GM12878 (cell line): ENCODE results near the gene TSC2. TPM values are rescaled to one million over a fixed set of nuclear protein-coding genes. Genes with fewer than 3 reads are reported as not detected.

ENCODE experiments used
- ATAC-seq: fragments of 200-7000 bp; cut with Tn5 transposase; 3 replicates; pipeline ENCODE4 v1.9.1; 2020; ENCODE audit warnings: mild to moderate bottlenecking, moderate library complexity
- BruUV-seq: library from RNA; stranded (reverse); fragments of 400-500 nt; replicated peaks from 2 replicates; lab custom pipeline; 2021; lab: Mats Ljungman, UMichigan
- CTCF ChIA-PET: fragments of 300-600 bp; sonication (Branson Sonifier 250); formaldehyde crosslinking; extraction: SDS; loops from one replicate; lab custom pipeline; 2021; ENCODE audit warnings: inconsistent platforms; lab: Yijun Ruan, JAX
- POLR2A ChIA-PET: fragments of 350-600 bp; formaldehyde crosslinking; extraction: SDS; loops from one replicate; lab custom pipeline; 2021; ENCODE audit warnings: inconsistent platforms; lab: Charles Lee
- RAD21 ChIA-PET: fragments of 300-600 bp; sonication (Branson Sonifier 250); formaldehyde crosslinking; loops from one replicate; lab custom pipeline; 2023; ENCODE audit warnings: antibody characterized with exemption; ENCODE audit not compliant: unreplicated experiment; lab: Charles Lee
- SMC1A ChIA-PET: fragments of 300-600 bp; sonication (Branson Sonifier 250); formaldehyde crosslinking; loops from one replicate; lab custom pipeline; 2023; ENCODE audit not compliant: unreplicated experiment, uncharacterized antibody; lab: Charles Lee
- DNase-seq: peaks from one replicate; pipeline ENCODE4 v3.0.0-alpha.2; 2011; ENCODE audit warnings: low read depth, low spot score
- FAIRE-seq: peaks from 3 replicates; lab custom pipeline; 2011; peaks lifted over from hg19 to GRCh38; lab: Jason Lieb, UNC
- H2AFZ ChIP-seq: 2 replicates; pipeline ENCODE4 v1.6.0; 2011; ENCODE audit warnings: low read depth, low read length, control low read depth; ENCODE audit not compliant: control insufficient read depth
- H3K27ac ChIP-seq: 2 replicates; pipeline ENCODE4 v1.5.1; 2011; ENCODE audit warnings: control low read depth; ENCODE audit not compliant: control insufficient read depth, insufficient read depth
- H3K27me3 ChIP-seq, 2 experiments: replicated peaks in 1 of 2; 2 replicates each; pipeline versions ENCODE4 v1.6.0 to v1.6.1; 2011; ENCODE audit warnings: low read length in 1 of 2; ENCODE audit not compliant: control insufficient read depth in 2 of 2, insufficient read depth in 2 of 2
- H3K36me3 ChIP-seq, 2 experiments: 2 replicates each; pipeline ENCODE4 v1.5.1; 2011; ENCODE audit warnings: low read length in 1 of 2; ENCODE audit not compliant: control insufficient read depth in 2 of 2, insufficient read depth in 2 of 2
- H3K4me1 ChIP-seq: 2 replicates; pipeline ENCODE4 v1.6.1; 2011; ENCODE audit warnings: mild to moderate bottlenecking, low read length, moderate library complexity, mixed read lengths; ENCODE audit not compliant: control insufficient read depth, insufficient read depth
- H3K4me2 ChIP-seq: 2 replicates; pipeline ENCODE4 v1.6.0; 2011; ENCODE audit warnings: control low read depth; ENCODE audit not compliant: control insufficient read depth, insufficient read depth
- H3K4me3 ChIP-seq: fragments of 200-600 bp; sonication (generic); 2 replicates; pipeline ENCODE4 v1.5.1; 2016
- H3K79me2 ChIP-seq: 2 replicates; pipeline ENCODE4 v1.6.0; 2011; ENCODE audit warnings: low read length; ENCODE audit not compliant: control insufficient read depth, insufficient read depth
- H3K9ac ChIP-seq: 2 replicates; pipeline ENCODE4 v1.8.0; 2011; ENCODE audit warnings: low read length, control low read depth, mixed read lengths; ENCODE audit not compliant: control insufficient read depth, insufficient read depth
- H3K9me3 ChIP-seq: replicated peaks from 3 replicates; pipeline ENCODE4 v1.5.1; 2011; ENCODE audit warnings: mild to moderate bottlenecking, low read length; ENCODE audit not compliant: control insufficient read depth, insufficient read depth
- H4K20me1 ChIP-seq: 2 replicates; pipeline ENCODE4 v1.6.0; 2011; ENCODE audit not compliant: control insufficient read depth, insufficient read depth
- CHD4 ChIP-seq: fragments of 200-600 bp; sonication (generic); IDR thresholded peaks from 2 replicates; pipeline ENCODE4 v1.6.1; 2016; ENCODE audit warnings: mild to moderate bottlenecking
- DPF2 ChIP-seq: fragments of 450-650 bp; IDR thresholded peaks from 2 replicates; pipeline ENCODE4 v1.6.1; 2017; ENCODE audit warnings: mild to moderate bottlenecking
- EP300 ChIP-seq, 2 experiments: fragments of 150-350 bp in 1 of 2; IDR thresholded peaks; 2 replicates each; pipeline ENCODE4 v1.6.1; 2011 to 2012; ENCODE audit warnings: low read depth in 2 of 2, low read length in 2 of 2, borderline replicate concordance in 1 of 2, improper control_type of control experiment in 1 of 2, inconsistent platforms in 1 of 2; ENCODE audit not compliant: control insufficient read depth in 1 of 2
- IKZF1 ChIP-seq: fragments of 450-650 bp; conservative IDR thresholded peaks from 2 replicates; pipeline ENCODE4 v1.6.1; 2017; ENCODE audit warnings: antibody characterized with exemption, mild to moderate bottlenecking
- KLF5 ChIP-seq: fragments of 450-650 bp; IDR thresholded peaks from 2 replicates; pipeline ENCODE4 v1.6.1; 2014; ENCODE audit warnings: mild to moderate bottlenecking; ENCODE audit not compliant: partially characterized antibody
- MYB ChIP-seq: fragments of 150-350 bp; IDR thresholded peaks from 2 replicates; pipeline ENCODE4 v1.6.1; 2014; ENCODE audit warnings: mild to moderate bottlenecking, low read depth, low read length, borderline replicate concordance
- NKRF ChIP-seq: fragments of 450-650 bp; conservative IDR thresholded peaks from 2 replicates; pipeline ENCODE4 v1.6.1; 2017; ENCODE audit warnings: mild to moderate bottlenecking, moderate library complexity
- POLR2A ChIP-seq: IDR thresholded peaks from 2 replicates; pipeline ENCODE4 v1.6.1; 2011; ENCODE audit warnings: low read depth, mild to moderate bottlenecking, low read length
- RAD51 ChIP-seq: fragments of 450-650 bp; IDR thresholded peaks from 2 replicates; pipeline ENCODE4 v1.6.1; 2016; ENCODE audit warnings: moderate library complexity, mild to moderate bottlenecking, inconsistent platforms
- SPI1 ChIP-seq: IDR thresholded peaks from 2 replicates; pipeline ENCODE4 v1.6.1; 2011; ENCODE audit warnings: low read depth, mild to moderate bottlenecking, low read length, moderate library complexity, borderline replicate concordance; ENCODE audit not compliant: insufficient read depth
- TARDBP ChIP-seq: IDR thresholded peaks from 2 replicates; pipeline ENCODE4 v1.6.1; 2016; ENCODE audit warnings: borderline replicate concordance
- ZNF687 ChIP-seq: fragments of 450-650 bp; IDR thresholded peaks from 2 replicates; pipeline ENCODE4 v1.6.1; 2017; ENCODE audit warnings: mild to moderate bottlenecking, moderate library complexity
- WGBS: methylation state at CpG from one replicate; pipeline ENCODE4 v1.1.6; 2016; ENCODE audit warnings: low lambda C conversion rate; ENCODE audit not compliant: insufficient replicate concordance, insufficient coverage; ENCODE audit errors: missing lambda C conversion rate; 5-methylcytosine and 5-hydroxymethylcytosine counted together
- in situ Hi-C: fragments of 300-500 bp; cut with MboI; formaldehyde crosslinking; loops from 9 replicates; pipeline ENCODE4 v1.14.3; 2018; ENCODE audit warnings: mixed read lengths
- intact Hi-C: fragments of 100-400 bp; cut with micrococcal nuclease; formaldehyde crosslinking; loops from one replicate; pipeline ENCODE4 v1.14.2; 2022; ENCODE audit not compliant: unreplicated experiment
- polyA plus RNA-seq, 11 experiments: library from polyadenylated mRNA; depleted of rRNA in 4 of 11; unstranded in 6 of 11; stranded (reverse) in 5 of 11; fragments of >200 nt; fragmentation: Nextera tagmentation in 4 of 11; fragmentation: Illumina TruSeq in 1 of 11; extraction: Ambion mirVana in 4 of 11; extraction: Trizol in 1 of 11; gene quantifications; 1 replicate in 1 of 11; 2 replicates in 10 of 11; pipeline versions ENCODE4 v1.2.1 to v1.2.3, GENCODE V29; 2011 to 2016; ENCODE audit warnings: inconsistent platforms in 2 of 11, missing spikeins in 2 of 11, low read depth in 1 of 11
- total RNA-seq, 4 experiments: library from RNA; depleted of rRNA in 3 of 4; stranded (reverse); fragments of >200 nt in 3 of 4; fragmentation: Illumina TruSeq in 1 of 4; extraction: Trizol in 1 of 4; gene quantifications; 2 replicates each; pipeline versions ENCODE4 v1.2.1 to v1.2.3, GENCODE V29; 2013 to 2021
- TF ChIP-seq, protein P1 (sequence below): fragments of 450-650 bp; IDR thresholded peaks from 2 replicates; pipeline ENCODE4 v1.6.1; 2017; ENCODE audit warnings: borderline replicate concordance
- TF ChIP-seq, protein P2 (sequence below): fragments of 450-650 bp; IDR thresholded peaks from 2 replicates; pipeline ENCODE4 v1.6.1; 2014; ENCODE audit warnings: mild to moderate bottlenecking

TSC2 gene
- total and polyA plus RNA-seq, 10 of the 15 experiments (the other 5 are each of a cell fraction or from before 2014, with no cell fraction given) = 1.6 to 77.0 (median 21.6) TPM

- no peak for TF ChIP-seq SPI1
- no peak for TF ChIP-seq POLR2A
- TF ChIP-seq TARDBP = no peak
- no peak for TF ChIP-seq DPF2
- TF ChIP-seq, protein P1, sequence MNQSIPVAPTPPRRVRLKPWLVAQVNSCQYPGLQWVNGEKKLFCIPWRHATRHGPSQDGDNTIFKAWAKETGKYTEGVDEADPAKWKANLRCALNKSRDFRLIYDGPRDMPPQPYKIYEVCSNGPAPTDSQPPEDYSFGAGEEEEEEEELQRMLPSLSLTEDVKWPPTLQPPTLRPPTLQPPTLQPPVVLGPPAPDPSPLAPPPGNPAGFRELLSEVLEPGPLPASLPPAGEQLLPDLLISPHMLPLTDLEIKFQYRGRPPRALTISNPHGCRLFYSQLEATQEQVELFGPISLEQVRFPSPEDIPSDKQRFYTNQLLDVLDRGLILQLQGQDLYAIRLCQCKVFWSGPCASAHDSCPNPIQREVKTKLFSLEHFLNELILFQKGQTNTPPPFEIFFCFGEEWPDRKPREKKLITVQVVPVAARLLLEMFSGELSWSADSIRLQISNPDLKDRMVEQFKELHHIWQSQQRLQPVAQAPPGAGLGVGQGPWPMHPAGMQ = no peak
- no peak for TF ChIP-seq ZNF687
- TF ChIP-seq RAD51 = no peak
- no peak for TF ChIP-seq CHD4
These were observed 5.4 kb downstream of the TSC2 start (continued) for GRCh38 chr16:2053211-2053610.

DNA sequence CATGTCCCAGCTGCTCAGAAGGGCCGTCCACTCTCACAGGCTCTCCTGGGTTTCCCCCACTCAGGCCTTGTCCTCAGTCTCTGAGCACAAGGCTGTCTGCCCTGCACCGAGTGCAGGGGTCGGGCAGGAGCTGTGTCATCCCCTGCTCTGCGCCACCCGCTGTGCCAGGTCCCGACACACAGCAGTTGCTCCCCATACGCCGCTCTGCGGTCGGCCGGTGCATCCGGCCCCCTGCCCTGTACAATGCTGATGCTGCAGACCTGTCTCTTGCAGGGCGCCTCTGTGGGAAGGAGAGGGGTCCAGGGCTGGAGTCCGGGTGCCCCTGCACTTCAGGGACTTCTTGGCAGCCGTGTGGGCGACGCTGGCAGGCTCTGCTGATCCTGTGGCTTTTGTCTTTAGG, 6.1 kb downstream of the TSC2 start:
- Histone ChIP-seq H3K36me3 (peaks cover 2 to 10% of the 10 kb centered on the region in 2 experiments; a peak in 2 of 4 replicates), H3K79me2 (peaks cover under 1% of the 10 kb centered on the region; the same call in 1 of the 2 replicates), H3K27me3 (no peaks in the 10 kb centered on the region), H3K4me2 (no peak overlapping the region), H3K27ac (no peak overlapping the region), H3K9me3 (no peaks in the 10 kb centered on the region), H4K20me1 (no peaks in the 10 kb centered on the region), H2AFZ (no peak overlapping the region), H3K4me1 (no peaks in the 10 kb centered on the region), H3K9ac (no peak overlapping the region), H3K4me3 (no peak overlapping the region)
- POLR2A ChIA-PET = no interaction called here
- FAIRE-seq (no peak), ATAC-seq (no peak), DNase-seq (no peak)
- in situ Hi-C loops = no loop called here
- RAD21 ChIA-PET = no interaction called here
- BruUV-seq = no TSS peak
- intact Hi-C loops = no loop called here
- WGBS = 91% methylated on average over 17 of the region's 17 CpGs
- SMC1A ChIA-PET = no interaction called here
- CTCF ChIA-PET = no interaction called here
- TF ChIP-seq NKRF (no peak), KLF5 (no peak), IKZF1 (no peak), MYB (no peak), EP300 (IDR thresholded peaks at IDR 0.05; ENCODE audit: borderline replicate concordance in 1 of 2, control insufficient read depth in 1 of 2, low read depth in 2 of 2, low read length in 2 of 2) (no peak)
- TF ChIP-seq, protein P2, sequence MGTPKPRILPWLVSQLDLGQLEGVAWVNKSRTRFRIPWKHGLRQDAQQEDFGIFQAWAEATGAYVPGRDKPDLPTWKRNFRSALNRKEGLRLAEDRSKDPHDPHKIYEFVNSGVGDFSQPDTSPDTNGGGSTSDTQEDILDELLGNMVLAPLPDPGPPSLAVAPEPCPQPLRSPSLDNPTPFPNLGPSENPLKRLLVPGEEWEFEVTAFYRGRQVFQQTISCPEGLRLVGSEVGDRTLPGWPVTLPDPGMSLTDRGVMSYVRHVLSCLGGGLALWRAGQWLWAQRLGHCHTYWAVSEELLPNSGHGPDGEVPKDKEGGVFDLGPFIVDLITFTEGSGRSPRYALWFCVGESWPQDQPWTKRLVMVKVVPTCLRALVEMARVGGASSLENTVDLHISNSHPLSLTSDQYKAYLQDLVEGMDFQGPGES = no peak
